Hepatocyte (in vitro differentiated cells): Measurements from ENCODE around the gene NRN1L. TPM values are rescaled to one million over a fixed set of nuclear protein-coding genes. Genes with fewer than 3 reads are reported as not detected.

Source experiments
- DNase-seq: peaks from one replicate; pipeline ENCODE4 v3.0.0-alpha.2; 2016; ENCODE audit warnings: low spot score
- H2AFZ ChIP-seq: fragments of 200-600 bp; sonication (generic); 2 replicates; pipeline ENCODE4 v1.6.0; 2016; ENCODE audit warnings: antibody characterized with exemption, mild to moderate bottlenecking
- H3K27ac ChIP-seq: fragments of 200-600 bp; sonication (generic); 2 replicates; pipeline ENCODE4 v1.5.1; 2016; ENCODE audit warnings: mild to moderate bottlenecking
- H3K27me3 ChIP-seq: fragments of 200-600 bp; sonication (generic); 2 replicates; pipeline ENCODE4 v1.6.1; 2016
- H3K36me3 ChIP-seq: fragments of 200-600 bp; sonication (generic); replicated peaks from 2 replicates; pipeline ENCODE4 v1.5.1; 2016; ENCODE audit warnings: low read depth; ENCODE audit not compliant: insufficient read depth
- H3K4me1 ChIP-seq: fragments of 200-600 bp; sonication (generic); 2 replicates; pipeline ENCODE4 v1.5.1; 2016; ENCODE audit warnings: mild to moderate bottlenecking, moderate library complexity; ENCODE audit not compliant: insufficient read depth
- H3K4me2 ChIP-seq: fragments of 200-600 bp; sonication (generic); 2 replicates; pipeline ENCODE4 v1.6.0; 2016
- H3K4me3 ChIP-seq: fragments of 200-600 bp; sonication (generic); 2 replicates; pipeline ENCODE4 v1.5.1; 2016; ENCODE audit warnings: mild to moderate bottlenecking
- H3K79me2 ChIP-seq: fragments of 200-600 bp; sonication (generic); 2 replicates; pipeline ENCODE4 v1.6.0; 2017; ENCODE audit warnings: mild to moderate bottlenecking
- H3K9me2 ChIP-seq: fragments of 200-600 bp; sonication (generic); replicated peaks from 2 replicates; pipeline ENCODE4 v1.6.0; 2017; ENCODE audit warnings: mild to moderate bottlenecking; ENCODE audit not compliant: insufficient read depth
- H3K9me3 ChIP-seq: fragments of 200-600 bp; sonication (generic); 2 replicates; pipeline ENCODE4 v1.5.1; 2016; ENCODE audit warnings: low read depth, mild to moderate bottlenecking
- H4K20me1 ChIP-seq: fragments of 200-600 bp; sonication (generic); 2 replicates; pipeline ENCODE4 v1.6.0; 2016; ENCODE audit warnings: mild to moderate bottlenecking; ENCODE audit not compliant: insufficient read depth, poor library complexity, severe bottlenecking
- CTCF ChIP-seq: fragments of 200-600 bp; sonication (generic); IDR thresholded peaks from 2 replicates; pipeline ENCODE4 v1.5.1; 2016; ENCODE audit warnings: antibody characterized with exemption, mild to moderate bottlenecking; ENCODE audit not compliant: poor library complexity
- EZH2 ChIP-seq: fragments of 200-600 bp; sonication (generic); IDR thresholded peaks from 2 replicates; pipeline ENCODE4 v1.6.1; 2016; ENCODE audit warnings: antibody characterized with exemption, mild to moderate bottlenecking, borderline replicate concordance
- EZH2phosphoT487 ChIP-seq: fragments of 200-600 bp; sonication (generic); IDR thresholded peaks from one replicate; pipeline ENCODE4 v1.6.1; 2018; ENCODE audit warnings: antibody characterized with exemption, mild to moderate bottlenecking, low read depth, moderate library complexity; ENCODE audit not compliant: unreplicated experiment, severe bottlenecking
- WGBS: methylation state at CpG from one replicate; pipeline ENCODE4 v1.1.6; 2016; ENCODE audit warnings: low lambda C conversion rate; ENCODE audit errors: missing lambda C conversion rate; 5-methylcytosine and 5-hydroxymethylcytosine counted together
- polyA plus RNA-seq: library from polyadenylated mRNA; unstranded; fragments of >200 nt; fragmentation: Nextera tagmentation; extraction: Ambion mirVana; gene quantifications from 2 replicates; pipeline ENCODE4 v1.2.1, GENCODE V29; 2016
- total RNA-seq: library from RNA; depleted of rRNA; stranded (reverse); fragments of >200 nt; gene quantifications from 2 replicates; pipeline ENCODE4 v1.2.3, GENCODE V29; 2014

NRN1L gene
- total and polyA plus RNA-seq, 2 experiments from 2014 or later, result 0.73 TPM; not detected in 1

- H3K4me3 ChIP-seq, result no peak overlapping the region
- no peak for DNase-seq
- TF ChIP-seq EZH2phosphoT487 (no peak), CTCF (no peak), EZH2 (no peak)
- H4K20me1 ChIP-seq, result peaks cover 29% of the 10 kb centered on the region
- no peaks in the 10 kb centered on the region for H3K9me3 ChIP-seq
- no peaks in the 10 kb centered on the region for H3K27me3 ChIP-seq
- H3K79me2 ChIP-seq, result peaks cover 56% of the 10 kb centered on the region
- no peaks in the 10 kb centered on the region for H3K9me2 ChIP-seq
- H3K4me1 ChIP-seq, result peaks cover 4% of the 10 kb centered on the region
- H3K4me2 ChIP-seq, result no peak overlapping the region
- WGBS, result 93% methylated on average over 6 of the region's 6 CpGs
- peak overlapping the region; percentile 55 for H3K27ac ChIP-seq
- no peak overlapping the region for H2AFZ ChIP-seq
- H3K36me3 ChIP-seq, result no peaks in the 10 kb centered on the region
Measured at GRCh38 chr16:67917140-67917851, 32.6 kb downstream of the NRN1L start.

GRCh38 chr16:67917852-67918236, 33.2 kb downstream of the NRN1L start:
- H3K4me2 ChIP-seq, result no peak overlapping the region
- H3K79me2 ChIP-seq, result peaks cover 56% of the 10 kb centered on the region
- H3K27me3 ChIP-seq, result no peaks in the 10 kb centered on the region
- peak overlapping the region; percentile 55 for H3K27ac ChIP-seq
- H3K9me2 ChIP-seq, result no peaks in the 10 kb centered on the region
- no peak overlapping the region for H3K4me3 ChIP-seq
- H3K4me1 ChIP-seq, result peaks cover 4% of the 10 kb centered on the region
- no peaks in the 10 kb centered on the region for H3K36me3 ChIP-seq
- H3K9me3 ChIP-seq, result no peaks in the 10 kb centered on the region
- no peak for TF ChIP-seq CTCF
- no peak for TF ChIP-seq EZH2phosphoT487
- TF ChIP-seq EZH2, result no peak
- WGBS, result 82% methylated on average over 4 of the region's 4 CpGs
- no peak overlapping the region for H2AFZ ChIP-seq
- H4K20me1 ChIP-seq, result peaks cover 32% of the 10 kb centered on the region
- DNase-seq, result peak; percentile 77

- WGBS, result 97% methylated on average over 6 of the region's 6 CpGs
- Histone ChIP-seq H3K27ac (no peak overlapping the region), H2AFZ (no peak overlapping the region), H3K79me2 (peaks cover 54% of the 10 kb centered on the region), H3K36me3 (no peaks in the 10 kb centered on the region), H3K9me3 (no peaks in the 10 kb centered on the region), H3K9me2 (no peaks in the 10 kb centered on the region), H3K27me3 (no peaks in the 10 kb centered on the region), H3K4me3 (no peak overlapping the region), H3K4me2 (no peak overlapping the region), H4K20me1 (peaks cover 38% of the 10 kb centered on the region), H3K4me1 (peaks cover 4% of the 10 kb centered on the region)
- TF ChIP-seq EZH2phosphoT487, result no peak
- TF ChIP-seq CTCF, result no peak
- TF ChIP-seq EZH2, result no peak
- DNase-seq, result no peak
Measured at GRCh38 chr16:67919622-67920221, 35.0 kb downstream of the NRN1L start.
